Stimulated activated CD4-positive, alpha-beta T cell treated with anti-CD3 and anti-CD28 coated beads, Interleukin-12 subunit alpha, Interleukin-12 subunit beta, amount 100 ng/mL, for 24 hours (primary cell): ENCODE data around the gene PLAA.
A peak's percentile ranks its signal among the peaks of the same experiment; 100 is the strongest.
"Not testable (repeated sequence)": the region's sequence is repeated elsewhere in the genome, so short reads cannot be mapped to it uniquely, and the experiment has no call there.

ENCODE experiments used
- DNase-seq, 2 experiments: peaks; one replicate each; pipeline ENCODE4 v3.0.0-alpha.2; 2020; ENCODE audit warnings: low read depth in 2 of 2

PLAA gene

DNA sequence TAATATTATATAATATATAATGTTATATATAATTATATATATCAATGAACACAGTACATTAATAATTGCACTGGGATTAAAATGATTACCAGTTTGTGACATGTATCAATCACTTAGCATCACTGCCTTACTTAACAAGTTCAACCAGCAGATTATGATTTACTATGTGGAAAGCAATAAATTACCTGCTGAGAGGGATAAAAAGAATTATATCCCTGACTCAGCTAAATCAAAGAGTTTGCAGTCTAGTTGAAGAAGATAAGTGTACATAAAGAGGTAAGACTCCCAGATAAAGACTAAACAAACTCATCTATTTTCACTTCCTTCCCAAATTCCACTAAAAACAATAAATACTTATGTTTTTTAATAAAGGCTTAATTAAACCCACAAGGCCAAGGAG lies 11.2 kb downstream of the PLAA start:
- DNase-seq, result no peak

DNA sequence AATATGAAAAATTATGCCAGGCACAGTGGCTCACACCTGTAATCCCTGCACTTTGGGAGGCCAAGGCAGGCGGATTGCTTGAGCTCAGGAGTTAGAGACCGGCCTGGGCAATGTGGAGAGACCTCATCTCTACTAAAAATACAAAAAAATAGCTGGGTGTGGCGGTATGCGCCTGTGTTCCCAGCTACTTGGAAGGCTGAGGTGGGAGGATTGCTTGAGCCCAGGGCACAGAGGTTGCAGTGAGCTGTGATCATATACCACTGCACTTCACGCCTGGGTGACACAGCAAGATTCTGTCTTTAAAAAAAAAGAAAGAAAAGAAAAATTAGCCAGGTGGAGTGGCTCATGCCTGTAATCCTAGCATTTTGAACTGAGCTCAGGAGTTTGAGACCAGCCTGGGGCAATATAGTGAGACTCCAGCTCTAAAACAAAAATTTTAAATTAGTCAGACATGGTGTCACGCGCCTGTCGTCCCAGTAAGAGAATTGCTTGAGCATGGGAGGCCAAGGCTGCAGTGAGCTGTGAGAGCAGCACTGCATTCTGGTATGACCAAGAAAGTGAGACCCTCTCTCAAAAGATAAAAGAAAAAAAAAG lies 18.0 kb downstream of the PLAA start:
- no peak for DNase-seq

DNA sequence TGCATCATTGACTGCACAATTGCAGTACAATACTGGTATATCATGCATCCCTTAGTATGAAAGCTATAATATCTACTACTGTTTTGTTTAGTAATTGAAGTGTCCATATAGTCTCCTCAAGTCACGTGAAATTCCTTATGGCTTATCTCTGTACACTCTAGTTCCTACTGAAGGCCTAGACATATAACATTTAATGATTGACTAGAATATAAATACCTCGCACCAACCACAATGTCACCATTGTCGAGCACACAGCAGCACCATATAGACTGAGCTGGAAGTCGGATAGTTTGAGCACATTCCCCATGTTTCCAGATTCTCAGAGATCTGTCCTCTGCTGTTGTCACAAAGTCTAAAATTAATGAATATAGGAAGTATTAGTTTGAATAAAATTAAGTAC lies 21.4 kb downstream of the PLAA start:
- DNase-seq, result no peak

DNA sequence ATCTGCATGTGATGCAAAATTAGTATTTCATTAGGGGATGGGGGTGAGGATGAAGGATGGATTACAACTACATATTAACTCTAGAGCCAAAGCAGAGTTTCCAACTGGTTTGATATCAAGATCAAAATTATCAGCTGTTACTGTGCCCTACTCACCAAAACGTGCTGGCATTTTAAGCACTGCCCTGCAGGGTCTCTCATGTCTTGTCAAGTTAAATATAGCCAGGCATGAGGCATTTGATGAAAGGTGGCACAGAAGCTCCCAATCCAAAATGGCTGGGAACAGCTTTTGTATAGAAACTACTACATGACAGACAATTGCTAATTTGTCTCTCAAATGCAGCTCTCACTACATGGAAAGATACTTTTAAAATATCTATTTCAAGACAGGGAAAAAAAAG lies 27.3 kb downstream of the PLAA start:
- DNase-seq, result no peak

DNA sequence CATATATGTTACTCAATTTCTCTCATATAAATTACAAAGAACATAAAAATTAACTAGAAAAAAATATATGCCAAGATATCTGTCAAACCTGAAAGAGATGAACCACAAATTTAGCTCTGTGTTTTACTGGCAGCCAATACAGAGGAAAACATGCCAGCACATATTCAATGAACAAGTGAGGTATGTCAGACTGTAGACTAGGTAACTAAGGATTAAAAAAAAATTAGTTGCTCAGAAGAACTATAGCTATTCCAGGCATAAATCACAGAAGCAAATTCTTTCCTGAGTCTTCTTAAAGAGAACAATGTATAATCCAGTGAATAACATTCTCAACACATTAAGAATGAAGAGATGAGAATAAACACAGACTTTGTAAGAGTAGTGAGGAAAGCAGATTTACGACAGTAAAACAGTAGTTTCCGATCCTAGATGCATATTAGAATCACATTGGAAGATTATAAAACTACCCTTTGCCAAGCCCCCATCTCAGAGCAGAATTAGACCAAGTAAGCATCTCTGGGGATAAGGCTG lies 33.8 kb downstream of the PLAA start:
- DNase-seq, result no peak

DNA sequence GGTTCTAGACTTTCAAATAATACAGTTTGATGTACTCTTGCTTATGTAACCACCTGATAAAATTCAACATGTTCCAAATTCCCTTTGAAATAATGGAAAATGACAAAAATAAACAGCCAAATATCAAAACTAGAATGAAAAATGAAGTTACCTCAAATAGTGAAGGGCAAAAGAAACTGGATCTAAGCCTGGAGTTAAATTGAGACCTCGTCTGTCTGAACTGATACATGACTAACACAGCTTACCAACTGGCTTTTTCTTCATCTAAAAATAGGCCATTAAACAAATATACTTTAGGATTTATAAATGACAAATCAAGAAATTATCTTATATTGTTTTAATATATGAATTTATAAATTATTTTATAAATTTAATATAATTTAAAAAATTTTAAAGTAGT lies 42.4 kb downstream of the PLAA start:
- no peak for DNase-seq

DNA sequence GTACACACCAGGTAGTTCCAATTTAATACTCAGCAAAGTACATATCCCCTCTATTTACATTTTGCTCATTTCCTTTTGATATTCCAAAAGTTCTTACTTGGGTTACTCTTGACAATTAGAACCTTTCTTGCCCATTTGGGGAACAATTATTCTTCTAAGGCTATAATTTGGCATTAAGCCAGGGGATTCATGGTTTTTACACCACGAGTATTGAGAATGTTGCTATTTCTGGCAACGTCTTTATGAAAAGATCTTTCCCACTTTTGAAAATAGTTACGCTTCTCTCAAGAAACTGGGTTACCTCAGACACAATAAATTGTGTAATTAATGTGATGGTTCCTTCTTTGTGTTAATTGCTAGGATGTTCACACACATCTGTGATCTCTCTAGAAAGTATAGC lies 43.0 kb downstream of the PLAA start:
- no peak for DNase-seq

DNA sequence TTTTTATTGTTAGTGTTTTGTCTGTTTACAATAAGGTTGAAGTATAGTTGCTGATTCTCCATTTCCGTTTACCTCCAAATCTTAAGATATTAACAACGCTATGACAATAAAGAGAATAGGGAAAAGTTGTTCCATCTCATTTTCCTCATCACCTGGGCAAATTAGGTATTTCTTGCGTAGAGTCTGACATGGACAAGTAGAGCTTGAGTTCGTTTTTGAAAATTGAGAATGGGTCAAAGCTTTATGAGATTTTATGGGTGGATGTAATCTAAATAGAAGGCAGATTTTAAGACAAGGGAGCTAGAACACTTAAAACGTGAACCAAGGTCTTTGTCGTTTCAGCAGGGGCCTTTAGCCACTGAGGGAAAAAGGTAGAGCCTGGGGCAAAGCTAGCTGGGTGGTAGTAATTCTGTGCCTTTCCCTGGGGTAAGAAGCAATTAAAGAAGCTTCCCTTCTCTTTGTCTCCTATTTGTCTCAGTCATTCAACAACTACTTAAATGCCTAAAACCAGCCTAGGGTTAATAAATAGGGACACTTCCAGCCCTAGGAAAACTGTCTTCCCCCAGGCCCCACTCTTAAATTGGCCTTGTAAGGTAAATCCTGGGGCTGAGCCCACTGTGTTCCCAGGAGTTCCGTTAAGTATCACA lies 53.9 kb downstream of the PLAA start:
- DNase-seq, result no peak

DNA sequence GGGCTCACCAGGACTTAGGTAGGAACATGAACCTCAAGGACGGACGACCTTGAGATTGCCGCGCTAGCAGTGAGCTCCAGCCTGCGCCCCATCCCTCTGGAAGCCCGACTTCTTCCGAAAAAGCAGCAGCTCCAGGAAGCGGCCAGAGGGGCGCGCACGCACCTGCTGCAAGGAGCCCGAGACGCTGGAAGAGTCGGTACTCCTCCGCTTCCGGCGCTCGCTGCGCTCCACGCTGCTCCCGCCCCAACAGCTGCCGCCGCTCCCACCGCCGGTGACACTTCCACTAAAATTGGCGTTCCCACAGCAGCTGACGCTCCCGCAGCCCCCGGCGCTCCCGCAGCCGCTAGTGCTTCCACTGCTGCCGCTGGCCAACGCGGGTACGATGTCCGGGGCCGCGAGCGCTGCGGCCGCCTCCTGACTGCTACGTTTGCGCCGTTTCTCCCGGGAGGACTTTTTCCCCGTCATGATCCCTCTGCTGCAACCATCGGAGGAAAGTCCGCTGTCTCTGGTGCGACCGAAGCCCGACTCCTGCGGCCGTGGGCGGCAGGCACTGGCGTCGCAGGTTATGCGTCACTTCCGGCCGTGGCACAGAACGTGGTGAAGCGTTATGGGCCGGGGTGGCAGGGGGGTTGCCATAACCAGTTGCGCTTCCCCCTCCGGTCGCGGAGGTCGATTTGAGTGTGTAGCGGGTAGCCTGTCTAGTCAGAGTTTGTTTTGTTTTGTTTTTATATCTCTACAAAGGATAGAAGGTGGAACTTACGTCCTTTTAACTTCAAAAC lies 54.6 kb downstream of the PLAA start, which contains the start of gene CAAP1:
TSS of gene CAAP1 (minus strand) at position 552 of the 779 bp plus-strand sequence. CDS start at position 465, 87 bp downstream.
- DNase-seq, result peak; percentile 87 to 90

DNA sequence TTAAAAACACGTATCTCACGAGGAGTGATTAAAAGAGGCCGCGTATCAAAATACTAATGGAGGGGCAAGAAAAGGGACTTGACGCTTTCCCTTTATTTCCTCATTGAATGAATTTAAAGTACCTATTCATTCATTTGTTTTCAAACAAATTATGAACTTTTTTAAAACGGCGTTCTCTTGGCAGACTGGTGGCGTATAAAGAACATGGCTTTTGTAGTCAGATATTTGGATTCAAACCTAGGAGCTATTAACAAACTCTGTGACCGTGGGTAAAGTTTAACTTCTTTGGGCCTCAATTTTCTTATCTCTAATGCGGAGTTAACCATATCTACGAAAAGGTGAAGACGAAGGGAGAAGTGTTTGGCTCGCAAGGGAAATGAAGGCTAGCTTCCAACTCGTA lies 55.3 kb downstream of the PLAA start:
- DNase-seq, result no peak

DNA sequence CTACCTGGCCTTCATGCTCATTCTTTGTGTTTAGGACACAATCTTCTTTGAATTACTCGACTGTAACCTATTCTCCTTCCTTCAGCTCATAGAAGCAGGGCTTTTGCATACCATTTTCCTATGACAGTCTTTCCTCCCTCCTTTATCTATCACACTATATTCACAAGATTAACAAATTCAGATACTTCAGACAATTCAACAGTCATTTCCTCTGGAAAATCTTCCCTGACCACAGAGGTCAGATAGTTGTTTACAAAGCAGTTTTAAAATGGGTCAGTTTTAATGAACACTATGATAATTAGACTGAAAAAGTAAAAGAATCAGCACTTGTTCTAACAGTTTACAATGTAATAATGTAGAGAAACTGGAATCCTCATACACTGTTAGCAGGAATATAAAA lies 58.8 kb downstream of the PLAA start:
- DNase-seq, result no peak

DNA sequence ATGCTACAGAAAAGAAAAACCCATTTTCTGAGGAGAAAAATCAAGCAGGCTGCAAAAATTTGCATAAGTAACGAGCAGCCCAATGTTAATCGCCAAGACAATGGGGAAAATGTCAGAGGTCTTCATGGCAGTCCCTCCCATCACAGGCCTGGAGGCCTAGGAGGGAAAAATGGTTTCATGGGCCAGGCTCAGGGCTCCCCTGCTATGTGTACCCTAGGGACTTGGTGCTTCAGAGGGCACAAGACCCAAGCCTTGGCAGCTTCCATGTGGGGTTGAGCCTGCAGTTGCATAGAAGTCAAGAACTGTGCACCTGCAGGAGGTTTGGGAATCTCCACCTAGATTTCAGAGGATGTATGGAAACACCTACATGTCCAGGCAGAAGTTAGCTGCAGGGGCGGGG lies 64.9 kb downstream of the PLAA start:
- no peak for DNase-seq

DNA sequence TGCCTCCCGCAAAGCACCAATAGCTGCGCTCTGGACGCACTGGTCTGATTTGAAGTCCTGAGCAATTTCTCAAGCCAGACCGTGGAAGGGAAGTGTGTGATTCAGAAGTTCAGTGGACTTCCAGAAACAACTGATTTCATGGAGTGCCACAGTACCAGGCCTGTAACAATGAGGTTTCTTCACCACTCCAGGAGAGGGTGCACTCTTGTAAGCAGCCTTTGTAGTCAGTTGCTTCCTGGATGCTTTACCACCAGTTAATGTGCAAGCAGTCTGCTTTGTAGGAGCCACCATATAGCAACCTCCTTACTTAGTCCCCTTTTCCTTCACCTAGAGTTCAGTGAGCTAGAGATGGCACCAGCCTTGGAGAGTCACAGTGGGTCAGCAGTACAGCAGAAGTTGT lies 66.8 kb downstream of the PLAA start:
- no peak for DNase-seq

DNA sequence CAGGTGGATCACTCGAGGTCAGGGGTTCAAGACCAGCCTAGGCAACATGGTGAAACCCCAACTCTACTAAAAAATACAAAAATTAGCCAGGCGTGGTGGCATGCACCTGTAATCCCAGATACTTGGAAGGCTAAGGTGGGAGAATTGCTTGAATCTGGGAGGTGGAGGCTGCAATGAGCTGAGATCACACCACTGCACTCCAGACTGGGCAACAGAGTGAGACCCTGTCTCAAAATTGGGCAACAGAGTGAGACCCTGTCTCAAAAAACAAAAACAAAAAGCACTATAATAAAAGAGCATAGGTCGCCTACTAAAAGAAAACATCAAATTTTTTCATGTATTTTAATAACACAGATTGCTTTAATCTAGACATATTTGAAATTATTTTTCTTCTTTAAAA lies 71.9 kb downstream of the PLAA start:
- DNase-seq, result not testable (repeated sequence)

DNA sequence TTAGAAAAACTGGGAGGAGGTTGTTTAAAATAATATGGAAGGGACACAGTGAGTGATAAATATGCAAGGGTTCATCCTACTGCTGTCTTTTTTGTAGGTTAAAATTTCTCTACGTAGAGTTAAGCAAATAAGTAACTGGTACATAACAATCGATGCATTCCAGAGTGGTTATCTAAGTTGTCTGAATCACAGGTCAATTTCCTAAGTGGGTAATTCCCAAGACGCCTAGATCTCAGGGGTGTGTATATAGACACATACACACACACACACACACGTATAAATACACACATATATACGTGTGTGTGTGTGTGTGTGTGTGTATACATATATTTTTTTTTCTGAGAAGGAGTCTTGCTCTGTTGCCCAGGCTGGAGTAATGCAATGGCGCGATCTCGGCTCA lies 76.8 kb downstream of the PLAA start:
- no peak for DNase-seq

DNA sequence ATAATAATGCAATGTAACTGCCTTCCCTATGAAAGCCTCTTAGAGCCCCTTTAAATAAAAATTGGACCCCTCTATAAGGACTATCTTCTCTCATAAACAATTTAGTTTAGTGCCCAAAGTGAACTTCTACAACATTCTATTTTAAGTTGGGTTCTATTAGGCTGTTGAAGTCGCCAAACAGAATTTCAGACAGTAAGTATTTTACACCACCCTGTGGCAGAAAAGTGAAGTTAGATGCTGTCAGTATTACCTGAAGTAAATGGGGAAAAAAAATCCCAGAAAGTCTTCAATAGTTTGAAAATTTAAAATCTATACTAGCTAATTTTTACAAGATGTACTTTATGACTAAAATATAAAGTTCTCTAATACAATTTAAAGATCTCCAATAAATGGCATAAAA lies 84.0 kb downstream of the PLAA start:
- DNase-seq, result no peak

DNA sequence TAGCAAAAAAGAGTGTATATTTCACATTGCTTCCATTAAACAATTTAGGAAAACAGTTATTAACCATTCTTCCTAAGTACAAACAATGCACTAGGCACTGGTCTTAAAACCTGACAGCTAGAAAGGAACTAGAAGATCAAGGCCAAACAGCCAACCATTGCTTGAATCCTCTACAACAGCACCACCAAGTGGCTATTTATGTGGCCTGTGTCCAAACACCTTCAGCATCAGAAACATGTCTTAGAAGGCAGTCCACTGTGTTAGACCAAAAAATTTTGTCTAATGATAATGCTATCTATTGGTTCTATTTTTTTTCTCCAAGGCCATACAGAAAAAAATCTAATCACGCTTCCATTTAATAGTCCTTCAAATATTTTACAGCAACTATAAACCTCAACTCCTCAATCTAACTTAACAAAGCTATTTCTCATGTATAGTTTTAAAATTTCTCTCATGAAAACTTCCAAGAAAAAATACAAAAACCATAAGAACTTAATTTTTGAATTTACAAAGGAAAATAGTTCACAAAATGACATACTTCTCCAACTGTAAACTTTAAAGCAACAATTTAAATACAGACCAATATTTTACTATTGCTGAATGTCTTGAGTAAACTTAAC lies 90.5 kb downstream of the PLAA start:
- DNase-seq, result no peak
